PC-3 (cell line): ENCODE measurements around the gene ITFG2. TPM values are rescaled to one million over a fixed set of nuclear protein-coding genes. Genes with fewer than 3 reads are reported as not detected.

Experiments used
- ATAC-seq: fragments of 200-7000 bp; cut with Tn5 transposase; 2 replicates; pipeline ENCODE4 v1.9.1; 2020; ENCODE audit warnings: mild to moderate bottlenecking, moderate library complexity
- BruUV-seq: library from RNA; stranded (reverse); fragments of 400-500 nt; replicated peaks from 2 replicates; lab custom pipeline; 2021; lab: Mats Ljungman, UMichigan
- CTCF ChIA-PET: fragments of 300-600 bp; sonication (Branson Sonifier 250); formaldehyde crosslinking; loops from one replicate; lab custom pipeline; 2022; ENCODE audit warnings: antibody characterized with exemption; lab: Charles Lee
- POLR2A ChIA-PET: fragments of 300-600 bp; sonication (Branson Sonifier 250); formaldehyde crosslinking; loops from one replicate; lab custom pipeline; 2022; ENCODE audit warnings: antibody characterized with exemption; ENCODE audit not compliant: unreplicated experiment; lab: Charles Lee
- DNase-seq: peaks from one replicate; pipeline ENCODE4 v3.0.0-alpha.2; 2015
- H2AFZ ChIP-seq: fragments of 300-600 bp; sonication (generic); 2 replicates; pipeline ENCODE4 v1.6.0; 2016; ENCODE audit warnings: antibody characterized with exemption, low read length
- H3F3A ChIP-seq: fragments of 300-600 bp; sonication (generic); one replicate; pipeline ENCODE4 v1.6.0; 2017; ENCODE audit warnings: antibody characterized with exemption, low read length, control low read depth, mild to moderate bottlenecking; ENCODE audit not compliant: unreplicated experiment
- H3K27ac ChIP-seq: fragments of 300-600 bp; sonication (generic); 2 replicates; pipeline ENCODE4 v1.5.1; 2016; ENCODE audit warnings: mild to moderate bottlenecking, low read length
- H3K27me3 ChIP-seq: fragments of 300-600 bp; sonication (generic); 2 replicates; pipeline ENCODE4 v1.6.1; 2016; ENCODE audit warnings: low read length, mixed read lengths
- H3K36me3 ChIP-seq: fragments of 300-600 bp; sonication (generic); 2 replicates; pipeline ENCODE4 v1.6.1; 2016; ENCODE audit warnings: low read depth, mixed run types, low read length, mixed read lengths
- H3K4me1 ChIP-seq: fragments of 300-600 bp; sonication (generic); 2 replicates; pipeline ENCODE4 v1.5.1; 2016; ENCODE audit warnings: low read length; ENCODE audit not compliant: insufficient read depth
- H3K4me2 ChIP-seq: fragments of 300-600 bp; sonication (generic); 2 replicates; pipeline ENCODE4 v1.6.0; 2016; ENCODE audit warnings: low read length
- H3K4me3 ChIP-seq: fragments of 300-600 bp; sonication (generic); 2 replicates; pipeline ENCODE4 v1.5.1; 2016; ENCODE audit warnings: mild to moderate bottlenecking, low read length, mixed read lengths
- H3K79me2 ChIP-seq: fragments of 300-600 bp; sonication (generic); 2 replicates; pipeline ENCODE4 v1.6.1; 2017; ENCODE audit warnings: low read length, mixed read lengths
- H3K9ac ChIP-seq: fragments of 300-600 bp; sonication (generic); 2 replicates; pipeline ENCODE4 v1.6.0; 2016; ENCODE audit warnings: mild to moderate bottlenecking, low read length
- H3K9me2 ChIP-seq: fragments of 300-600 bp; sonication (generic); replicated peaks from 2 replicates; pipeline ENCODE4 v1.6.1; 2016; ENCODE audit warnings: mixed run types, low read length, mixed read lengths
- H3K9me3 ChIP-seq: fragments of 300-600 bp; sonication (generic); 2 replicates; pipeline ENCODE4 v1.6.1; 2016; ENCODE audit warnings: low read length, mixed read lengths
- H4K20me1 ChIP-seq: fragments of 300-600 bp; sonication (generic); 2 replicates; pipeline ENCODE4 v1.6.1; 2016; ENCODE audit warnings: low read length, mixed read lengths
- CTCF ChIP-seq: fragments of 300-600 bp; sonication (generic); conservative IDR thresholded peaks from 2 replicates; pipeline ENCODE4 v1.5.1; 2017; ENCODE audit warnings: antibody characterized with exemption, low read depth, mild to moderate bottlenecking, low read length
- EZH2 ChIP-seq: fragments of 300-600 bp; sonication (generic); IDR thresholded peaks from one replicate; pipeline ENCODE4 v1.6.1; 2017; ENCODE audit warnings: antibody characterized with exemption, mild to moderate bottlenecking, low read length; ENCODE audit not compliant: unreplicated experiment
- EZH2phosphoT487 ChIP-seq: fragments of 300-600 bp; sonication (generic); IDR thresholded peaks from 2 replicates; pipeline ENCODE4 v1.6.1; 2018; ENCODE audit warnings: mild to moderate bottlenecking, antibody characterized with exemption, low read length, borderline replicate concordance
- intact Hi-C: fragments of 100-400 bp; cut with micrococcal nuclease; formaldehyde crosslinking; loops from 2 replicates; pipeline ENCODE4 v1.9.0; 2023
- total RNA-seq: library from RNA; depleted of rRNA; stranded (reverse); fragments of >200 nt; gene quantifications from 2 replicates; pipeline ENCODE4 v1.2.3, GENCODE V29; 2014

ITFG2 gene
- total RNA-seq, 1 experiment from 2014 or later: 12.8 TPM

GRCh38 chr12:2811801-2812200 is 667 bp upstream of the ITFG2 start:
- DNase-seq (no peak), ATAC-seq (no peak)
- TF ChIP-seq EZH2phosphoT487 (no peak), CTCF (no peak), EZH2 (no peak)
- Histone ChIP-seq H3F3A (no peaks in the 10 kb centered on the region), H3K9me3 (no peaks in the 10 kb centered on the region), H3K27ac (no peak overlapping the region), H3K79me2 (peaks cover 26% of the 10 kb centered on the region), H3K4me3 (peak overlapping the region; percentile 74), H3K27me3 (no peaks in the 10 kb centered on the region), H4K20me1 (no peaks in the 10 kb centered on the region), H2AFZ (peak overlapping the region; percentile 10; the same call in 1 of the 2 replicates), H3K9ac (peak overlapping the region; percentile 92; the same call in 1 of the 2 replicates), H3K4me2 (peak overlapping the region; percentile 92), H3K9me2 (no peaks in the 10 kb centered on the region), H3K4me1 (peaks cover 11% of the 10 kb centered on the region; the same call in 1 of the 2 replicates), H3K36me3 (no peaks in the 10 kb centered on the region)
- intact Hi-C loops: loop anchor here (1.0 to 5.0 kb wide), 3 partner anchors 16 to 71 kb away; partner anchors contain the start of genes FOXM1 and RHNO1
- CTCF ChIA-PET: interaction anchor here (0.5 kb wide), 1 partner anchor 229 kb away, joined by 3 read pairs; no protein-coding TSS in a partner anchor
- POLR2A ChIA-PET: no interaction called here
- BruUV-seq: no TSS peak

- no peaks in the 10 kb centered on the region for H3F3A ChIP-seq
- no peaks in the 10 kb centered on the region; the same call in 1 of the 2 replicates for H3K36me3 ChIP-seq
- no peaks in the 10 kb centered on the region for H3K9me3 ChIP-seq
- H3K27ac ChIP-seq: peak overlapping the region; percentile 85
- H3K4me2 ChIP-seq: peak overlapping the region; percentile 92
- intact Hi-C loops: loop anchor here (2.0 to 5.0 kb wide), 2 partner anchors 64 to 73 kb away; partner anchors contain the start of genes FOXM1 and RHNO1
- no peaks in the 10 kb centered on the region for H4K20me1 ChIP-seq
- H2AFZ ChIP-seq: peak overlapping the region; percentile 79
- BruUV-seq: no TSS peak
- ChIA-PET POLR2A (interaction anchor here (0.6 kb wide), 1 partner anchor 62 kb away, joined by 4 read pairs; no protein-coding TSS in a partner anchor), CTCF (no interaction called here)
- peaks cover 26% of the 10 kb centered on the region for H3K79me2 ChIP-seq
- H3K9ac ChIP-seq: peak overlapping the region; percentile 92
- H3K4me3 ChIP-seq: peak overlapping the region; percentile 74
- peaks cover 11% of the 10 kb centered on the region; the same call in 1 of the 2 replicates for H3K4me1 ChIP-seq
- DNase-seq (peak; percentile 63), ATAC-seq (peak; percentile 57)
- H3K27me3 ChIP-seq: no peaks in the 10 kb centered on the region
- peak; percentile 73 for TF ChIP-seq CTCF
- no peak for TF ChIP-seq EZH2phosphoT487
- TF ChIP-seq EZH2: no peak
- H3K9me2 ChIP-seq: no peaks in the 10 kb centered on the region
Measured at GRCh38 chr12:2813214-2814185, 1.0 kb downstream of the ITFG2 start.
